Measurements from ENCODE around the gene SNAP91. TPM values are rescaled to one million over a fixed set of nuclear protein-coding genes. Genes with fewer than 3 reads are reported as not detected.

Gene SNAP91
- total RNA-seq, 1 experiment from 2014 or later = 1.3 TPM

DNA sequence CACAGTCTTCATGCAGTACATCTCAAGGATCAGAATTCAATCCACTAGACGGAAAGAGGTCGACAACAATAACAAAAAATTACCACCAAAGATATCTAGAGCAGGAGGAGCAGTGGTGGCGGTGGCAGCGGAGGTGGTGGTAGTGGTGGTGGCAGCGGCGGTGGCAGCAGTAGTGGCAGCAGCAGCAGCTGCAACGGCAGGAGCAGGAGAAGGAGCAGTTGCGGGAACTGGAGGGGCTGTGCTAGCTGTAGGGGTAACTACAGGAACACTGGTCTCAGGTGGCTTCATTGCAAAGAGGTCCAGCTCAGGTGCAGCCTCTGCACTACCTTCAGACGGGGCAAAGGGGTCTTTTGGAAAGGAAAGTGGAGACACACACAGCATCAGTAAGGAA, 115.5 kb downstream of the SNAP91 start:
- no peak overlapping the region for H3K9ac ChIP-seq (ENCODE audit: extremely low read depth, insufficient read length, low read length)
- no peaks in the 10 kb centered on the region for H3K79me1 ChIP-seq (ENCODE audit: insufficient read depth, low read depth, low read length, poor library complexity, severe bottlenecking)
- no peak overlapping the region for H2BK12ac ChIP-seq (ENCODE audit: insufficient read length, low read depth, low read length)
- no peak overlapping the region for H4K91ac ChIP-seq (ENCODE audit: insufficient read length, low read depth, low read length)
- Mint-ChIP-seq H3K4me3 (no peak overlapping the region), H3K9me3 (peaks cover 2 to 8% of the 10 kb centered on the region in 2 experiments; a peak in 2 of 5 replicates), H3K27me3 (ENCODE audit: low read depth) (no peaks in the 10 kb centered on the region), H3K27ac (peak overlapping the region in 1 of 3 experiments; percentile 60; a peak in 1 of 7 replicates), H3K36me3 (ENCODE audit: insufficient read depth in 1 of 3, low read depth in 3 of 3) (peaks cover 0 to 6% (median 0%) of the 10 kb centered on the region in 3 experiments; a peak in 2 of 7 replicates), H3K4me1 (peaks cover 0 to 5% of the 10 kb centered on the region in 2 experiments; a peak in 2 of 4 replicates)
- no peak overlapping the region for H3K56ac ChIP-seq (ENCODE audit: insufficient read length, low read depth, low read length)
- H4K8ac ChIP-seq (replicated peaks; ENCODE audit: insufficient read length, low read depth, low read length) = no peak overlapping the region
- no peak overlapping the region for H2BK20ac ChIP-seq (ENCODE audit: low read depth, low read length, poor library complexity, severe bottlenecking)
- H3K4me2 ChIP-seq (ENCODE audit: insufficient read depth, insufficient read length, low read length) = no peak overlapping the region
- no peak overlapping the region for H2AK5ac ChIP-seq (ENCODE audit: insufficient read length, low read length)
- no peak for DNase-seq
- H3K23ac ChIP-seq (ENCODE audit: insufficient read length, low read depth, low read length) = no peak overlapping the region
- no peak overlapping the region for H3K4ac ChIP-seq (ENCODE audit: low read depth, low read length)
- no peak overlapping the region for H4K5ac ChIP-seq (ENCODE audit: insufficient read length, low read depth, low read length)
- TF ChIP-seq, protein P1, sequence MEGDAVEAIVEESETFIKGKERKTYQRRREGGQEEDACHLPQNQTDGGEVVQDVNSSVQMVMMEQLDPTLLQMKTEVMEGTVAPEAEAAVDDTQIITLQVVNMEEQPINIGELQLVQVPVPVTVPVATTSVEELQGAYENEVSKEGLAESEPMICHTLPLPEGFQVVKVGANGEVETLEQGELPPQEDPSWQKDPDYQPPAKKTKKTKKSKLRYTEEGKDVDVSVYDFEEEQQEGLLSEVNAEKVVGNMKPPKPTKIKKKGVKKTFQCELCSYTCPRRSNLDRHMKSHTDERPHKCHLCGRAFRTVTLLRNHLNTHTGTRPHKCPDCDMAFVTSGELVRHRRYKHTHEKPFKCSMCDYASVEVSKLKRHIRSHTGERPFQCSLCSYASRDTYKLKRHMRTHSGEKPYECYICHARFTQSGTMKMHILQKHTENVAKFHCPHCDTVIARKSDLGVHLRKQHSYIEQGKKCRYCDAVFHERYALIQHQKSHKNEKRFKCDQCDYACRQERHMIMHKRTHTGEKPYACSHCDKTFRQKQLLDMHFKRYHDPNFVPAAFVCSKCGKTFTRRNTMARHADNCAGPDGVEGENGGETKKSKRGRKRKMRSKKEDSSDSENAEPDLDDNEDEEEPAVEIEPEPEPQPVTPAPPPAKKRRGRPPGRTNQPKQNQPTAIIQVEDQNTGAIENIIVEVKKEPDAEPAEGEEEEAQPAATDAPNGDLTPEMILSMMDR (conservative IDR thresholded peaks at IDR 0.05) = no peak
- H3K27me3 ChIP-seq (ENCODE audit: insufficient read depth, low read length) = no peaks in the 10 kb centered on the region
- no peaks in the 10 kb centered on the region for H3K79me2 ChIP-seq (ENCODE audit: insufficient read depth, low read length)
- no peak overlapping the region for H3K18ac ChIP-seq (ENCODE audit: insufficient read length, low read depth, low read length)
- H2AFZ ChIP-seq (ENCODE audit: low read length) = no peak overlapping the region
- no peaks in the 10 kb centered on the region for H3K23me2 ChIP-seq (ENCODE audit: insufficient read length, low read depth, low read length, poor library complexity, severe bottlenecking)
- H3T11ph ChIP-seq (ENCODE audit: low read length) = no peak overlapping the region
- H2BK15ac ChIP-seq (ENCODE audit: low read depth, low read length) = no peak overlapping the region
- WGBS (ENCODE audit: extremely low coverage, insufficient read length, low lambda C conversion rate) = no CpG with 5 or more reads among the region's 9 CpGs
- H2BK120ac ChIP-seq (ENCODE audit: low read depth, low read length, poor library complexity, severe bottlenecking) = no peak overlapping the region
- H3K9me3 ChIP-seq (ENCODE audit: control insufficient read depth, low read depth, low read length) = no peaks in the 10 kb centered on the region
- no peak overlapping the region for H3K27ac ChIP-seq (ENCODE audit: insufficient read length, low read depth, low read length)
- no peaks in the 10 kb centered on the region for H3K4me1 ChIP-seq (ENCODE audit: insufficient read depth, low read length)
- H2BK5ac ChIP-seq (ENCODE audit: insufficient read length, low read length) = no peak overlapping the region
- no peak overlapping the region for H3K14ac ChIP-seq (ENCODE audit: insufficient read depth, low read length)
- no peaks in the 10 kb centered on the region for H4K20me1 ChIP-seq (ENCODE audit: control insufficient read depth, insufficient read depth, insufficient read length)
